B cell (primary cell): Measurements from ENCODE around the gene ACTL6B. TPM values are rescaled to one million over a fixed set of nuclear protein-coding genes. Genes with fewer than 3 reads are reported as not detected.

ENCODE experiments used
- ATAC-seq: fragments of 200-7000 bp; cut with Tn5 transposase; one replicate; pipeline ENCODE4 v1.10.0; 2021; ENCODE audit warnings: low read depth, mild to moderate bottlenecking, moderate number of reproducible peaks, moderate library complexity
- CTCF ChIA-PET: fragments of 350-600 bp; sonication (Branson Sonifier 250); formaldehyde crosslinking; loops from one replicate; lab custom pipeline; 2021; ENCODE audit warnings: antibody characterized with exemption, inconsistent platforms; lab: Charles Lee
- POLR2A ChIA-PET: fragments of 350-600 bp; sonication (Branson Sonifier 250); formaldehyde crosslinking; loops from one replicate; lab custom pipeline; 2021; ENCODE audit warnings: antibody characterized with exemption; lab: Charles Lee
- DNase-seq: peaks from one replicate; pipeline ENCODE4 v3.0.0; 2013
- H2AFZ ChIP-seq: 2 replicates; pipeline ENCODE4 v1.6.1; 2012; ENCODE audit warnings: mild to moderate bottlenecking, low read depth, low read length; ENCODE audit not compliant: insufficient read depth, poor library complexity, severe bottlenecking
- H3K27ac ChIP-seq, 2 donors: 1 replicate in 1 of 2; 2 replicates in 1 of 2; pipeline ENCODE4 v1.5.1; 2012 to 2013; ENCODE audit warnings: low read length in 2 of 2, mild to moderate bottlenecking in 2 of 2, moderate library complexity in 1 of 2
- H3K27me3 ChIP-seq, 4 experiments: fragments of 200-600 bp in 1 of 4; sonication (generic) in 1 of 4; replicated peaks in 1 of 4; 1 replicate in 2 of 4; 2 replicates in 2 of 4; pipeline versions ENCODE4 v1.6.1 to v1.7.0; 2013 to 2016; ENCODE audit warnings: low read length in 3 of 4, mild to moderate bottlenecking in 2 of 4, mixed read lengths in 1 of 4, moderate library complexity in 1 of 4; ENCODE audit not compliant: insufficient read depth in 4 of 4, control insufficient read depth in 3 of 4; ENCODE audit errors: control extremely low read depth in 1 of 4
- H3K36me3 ChIP-seq, 2 experiments: replicated peaks in 1 of 2; 1 replicate in 1 of 2; 2 replicates in 1 of 2; pipeline versions ENCODE4 v1.6.1 to v1.7.1; 2013; ENCODE audit warnings: low read length in 1 of 2; ENCODE audit not compliant: insufficient read depth in 2 of 2, control insufficient read depth in 1 of 2; ENCODE audit errors: control extremely low read depth in 1 of 2, extremely low read depth in 1 of 2
- H3K4me1 ChIP-seq, 2 donors: fragments of 200-600 bp in 1 of 2; sonication (generic) in 1 of 2; 1 replicate in 1 of 2; 2 replicates in 1 of 2; pipeline versions ENCODE4 v1.5.1 to v1.6.1; 2013 to 2017; ENCODE audit warnings: low read length in 2 of 2; ENCODE audit not compliant: control insufficient read depth in 2 of 2, insufficient read depth in 2 of 2
- H3K4me2 ChIP-seq: replicated peaks from 2 replicates; pipeline ENCODE3; 2012; ENCODE audit warnings: mild to moderate bottlenecking, low read depth, low read length; ENCODE audit not compliant: poor library complexity, severe bottlenecking
- H3K4me3 ChIP-seq, 5 experiments: fragments of 200-600 bp in 1 of 5; sonication (generic) in 1 of 5; 1 replicate in 3 of 5; 2 replicates in 2 of 5; pipeline versions ENCODE4 v1.5.1 to v1.7.0; 2011 to 2016; ENCODE audit warnings: low read length in 4 of 5, mild to moderate bottlenecking in 4 of 5, low read depth in 2 of 5, control low read depth in 1 of 5, moderate library complexity in 1 of 5; ENCODE audit not compliant: insufficient read depth in 1 of 5; ENCODE audit errors: control extremely low read depth in 1 of 5, extremely low read depth in 1 of 5
- H3K79me2 ChIP-seq: fragments of 200-600 bp; sonication (generic); one replicate; pipeline ENCODE4 v1.6.0; 2016; ENCODE audit warnings: low read length; ENCODE audit not compliant: control insufficient read depth, insufficient read depth
- H3K9ac ChIP-seq: fragments of 200-600 bp; sonication (generic); 2 replicates; pipeline ENCODE4 v1.6.1; 2017; ENCODE audit warnings: mild to moderate bottlenecking, low read length, moderate library complexity
- H3K9me3 ChIP-seq, 3 donors: one replicate each; pipeline versions ENCODE4 v1.6.1 to v1.7.1; 2013; ENCODE audit warnings: low read length in 2 of 3; ENCODE audit not compliant: control insufficient read depth in 2 of 3, insufficient read depth in 1 of 3; ENCODE audit errors: control extremely low read depth in 1 of 3
- H4K20me1 ChIP-seq: 2 replicates; pipeline ENCODE4 v1.6.0; 2012; ENCODE audit warnings: mild to moderate bottlenecking, low read length; ENCODE audit not compliant: insufficient read depth, control insufficient read depth, poor library complexity, severe bottlenecking
- H3K27ac Mint-ChIP-seq: one replicate; pipeline ENCODE4 v1.8.0; 2021; ENCODE audit warnings: mixed read lengths
- H3K27me3 Mint-ChIP-seq: one replicate; pipeline ENCODE4 v1.8.0; 2021; ENCODE audit warnings: mixed read lengths
- H3K4me1 Mint-ChIP-seq: one replicate; pipeline ENCODE4 v1.8.0; 2021; ENCODE audit warnings: mixed read lengths
- H3K4me3 Mint-ChIP-seq: one replicate; pipeline ENCODE4 v1.8.0; 2021; ENCODE audit warnings: mixed read lengths
- H3K9me3 Mint-ChIP-seq: one replicate; pipeline ENCODE4 v1.8.0; 2022; ENCODE audit warnings: mixed read lengths; ENCODE audit not compliant: insufficient read depth
- CTCF ChIP-seq: fragments of 200-600 bp; IDR thresholded peaks from one replicate; pipeline ENCODE4 v1.8.0; 2022; ENCODE audit warnings: antibody characterized with exemption, mild to moderate bottlenecking
- EZH2 ChIP-seq: IDR thresholded peaks from 2 replicates; pipeline ENCODE4 v1.6.1; 2012; ENCODE audit warnings: borderline replicate concordance, low read depth, mild to moderate bottlenecking, moderate library complexity, low read length; ENCODE audit not compliant: insufficient read depth, poor library complexity, severe bottlenecking
- WGBS: methylation state at CpG from one replicate; pipeline ENCODE4 v1.1.5; 2013; ENCODE audit warnings: missing lambda C conversion rate; ENCODE audit not compliant: insufficient coverage; 5-methylcytosine and 5-hydroxymethylcytosine counted together
- intact Hi-C: fragments of 100-400 bp; cut with micrococcal nuclease; formaldehyde crosslinking; loops from one replicate; pipeline ENCODE4 v1.10.0; 2022
- polyA plus RNA-seq: library from polyadenylated mRNA; depleted of rRNA; stranded (reverse); fragments of >200 nt; gene quantifications from 2 replicates; pipeline ENCODE4 v1.2.3, GENCODE V29; 2012
- total RNA-seq, 2 donors: library from RNA; stranded (reverse); fragments of 120-200 nt in 1 of 2; gene quantifications; 1 replicate in 1 of 2; 2 replicates in 1 of 2; pipeline versions ENCODE4 v1.2.3 to v1.2.4, GENCODE V29; 2013 to 2022

ACTL6B gene
- total and polyA plus RNA-seq, 2 donors (not counting 1 experiment from before 2014, with no cell fraction given) = not detected

- WGBS = 85% methylated on average over 33 of the region's 35 CpGs
- Histone ChIP-seq H2AFZ (no peak overlapping the region), H3K9me3 (no peaks in the 10 kb centered on the region), H3K27me3 (no peaks in the 10 kb centered on the region), H3K4me1 (peaks cover 0 to 3% of the 10 kb centered on the region in 2 donors), H3K9ac (no peak overlapping the region), H4K20me1 (peaks cover 57% of the 10 kb centered on the region), H3K4me3 (no peak overlapping the region), H3K4me2 (no peak overlapping the region), H3K79me2 (peaks cover 12% of the 10 kb centered on the region), H3K36me3 (peaks cover 0 to 59% of the 10 kb centered on the region in 2 experiments), H3K27ac (no peak overlapping the region)
- TF ChIP-seq CTCF (no peak), EZH2 (no peak)
- peaks cover 7% of the 10 kb centered on the region for H3K4me1 Mint-ChIP-seq
- POLR2A ChIA-PET = interaction anchor here (0.6 to 2.1 kb wide), 3 partner anchors 13 to 66 kb away, joined by 3 to 9 read pairs (median 3); partner anchors contain the start of gene MOSPD3
- no peaks in the 10 kb centered on the region for H3K9me3 Mint-ChIP-seq
- DNase-seq (peak; percentile 51), ATAC-seq (no peak)
- intact Hi-C loops = loop anchor here (10.0 kb wide), 1 partner anchor 594 kb away; the partner anchor contains the start of genes COPS6 and ZNF3
- H3K4me3 Mint-ChIP-seq = no peak overlapping the region
- H3K27ac Mint-ChIP-seq = peak overlapping the region; percentile 79
- no peaks in the 10 kb centered on the region for H3K27me3 Mint-ChIP-seq
- CTCF ChIA-PET = interaction anchor here (1.1 to 4.7 kb wide), 3 partner anchors 12 to 41 kb away, joined by 3 to 53 read pairs (median 18); no protein-coding TSS in a partner anchor
These were observed 22.2 kb upstream of the ACTL6B start for GRCh38 chr7:100678291-100678984.
